Kidney epithelial cell (primary cell): ENCODE data around the gene TAB2. TPM values are rescaled to one million over a fixed set of nuclear protein-coding genes. Genes with fewer than 3 reads are reported as not detected.

Source experiments
- DNase-seq: peaks from one replicate; pipeline ENCODE4 v3.0.0-alpha.2; 2010; ENCODE audit warnings: low read depth
- H3K27me3 ChIP-seq: 2 replicates; pipeline ENCODE4 v1.6.0; 2011; ENCODE audit warnings: low read length; ENCODE audit not compliant: control insufficient read depth, insufficient read depth
- H3K36me3 ChIP-seq: 2 replicates; pipeline ENCODE4 v1.5.1; 2011; ENCODE audit warnings: low read length; ENCODE audit not compliant: control insufficient read depth, insufficient read depth
- H3K4me3 ChIP-seq: 2 replicates; pipeline ENCODE4 v1.5.1; 2011; ENCODE audit warnings: low read depth, mild to moderate bottlenecking, control low read depth, low read length
- total RNA-seq: library from RNA; depleted of rRNA; stranded (reverse); fragments of >200 nt; gene quantifications from 2 replicates; pipeline ENCODE4 v1.2.3, GENCODE V29; 2015
- TF ChIP-seq, protein P1 (sequence below): IDR thresholded peaks from 2 replicates; pipeline ENCODE4 v1.5.1; 2011; ENCODE audit warnings: mild to moderate bottlenecking, moderate library complexity, low read length, control low read depth, inconsistent platforms; ENCODE audit not compliant: insufficient read depth, poor library complexity, severe bottlenecking

Gene TAB2
- total RNA-seq, 1 donor from 2014 or later = 30.7 TPM

DNA sequence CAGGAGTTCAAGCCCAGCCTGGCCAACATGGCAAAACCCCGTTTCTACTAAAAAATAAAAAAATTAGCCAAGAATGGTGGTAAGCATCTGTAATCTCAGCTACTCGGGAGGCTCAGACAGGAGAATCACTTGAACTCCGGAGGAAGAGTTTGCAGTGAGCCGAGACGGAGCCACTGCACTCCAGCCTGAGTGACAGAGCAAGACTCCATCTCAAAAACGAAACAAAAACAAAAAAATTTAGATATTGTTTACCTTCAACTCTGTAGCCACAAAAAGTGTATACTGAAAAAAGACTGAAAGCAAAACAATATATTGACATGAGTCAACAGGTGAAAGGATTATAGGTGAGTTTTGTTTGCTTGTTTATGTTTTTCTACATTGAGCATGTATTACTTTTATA, 30.6 kb upstream of the TAB2 start:
- DNase-seq = no peak
- H3K27me3 ChIP-seq = no peaks in the 10 kb centered on the region
- no peak overlapping the region for H3K4me3 ChIP-seq
- TF ChIP-seq, protein P1, sequence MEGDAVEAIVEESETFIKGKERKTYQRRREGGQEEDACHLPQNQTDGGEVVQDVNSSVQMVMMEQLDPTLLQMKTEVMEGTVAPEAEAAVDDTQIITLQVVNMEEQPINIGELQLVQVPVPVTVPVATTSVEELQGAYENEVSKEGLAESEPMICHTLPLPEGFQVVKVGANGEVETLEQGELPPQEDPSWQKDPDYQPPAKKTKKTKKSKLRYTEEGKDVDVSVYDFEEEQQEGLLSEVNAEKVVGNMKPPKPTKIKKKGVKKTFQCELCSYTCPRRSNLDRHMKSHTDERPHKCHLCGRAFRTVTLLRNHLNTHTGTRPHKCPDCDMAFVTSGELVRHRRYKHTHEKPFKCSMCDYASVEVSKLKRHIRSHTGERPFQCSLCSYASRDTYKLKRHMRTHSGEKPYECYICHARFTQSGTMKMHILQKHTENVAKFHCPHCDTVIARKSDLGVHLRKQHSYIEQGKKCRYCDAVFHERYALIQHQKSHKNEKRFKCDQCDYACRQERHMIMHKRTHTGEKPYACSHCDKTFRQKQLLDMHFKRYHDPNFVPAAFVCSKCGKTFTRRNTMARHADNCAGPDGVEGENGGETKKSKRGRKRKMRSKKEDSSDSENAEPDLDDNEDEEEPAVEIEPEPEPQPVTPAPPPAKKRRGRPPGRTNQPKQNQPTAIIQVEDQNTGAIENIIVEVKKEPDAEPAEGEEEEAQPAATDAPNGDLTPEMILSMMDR = no peak
- H3K36me3 ChIP-seq = no peaks in the 10 kb centered on the region

DNA sequence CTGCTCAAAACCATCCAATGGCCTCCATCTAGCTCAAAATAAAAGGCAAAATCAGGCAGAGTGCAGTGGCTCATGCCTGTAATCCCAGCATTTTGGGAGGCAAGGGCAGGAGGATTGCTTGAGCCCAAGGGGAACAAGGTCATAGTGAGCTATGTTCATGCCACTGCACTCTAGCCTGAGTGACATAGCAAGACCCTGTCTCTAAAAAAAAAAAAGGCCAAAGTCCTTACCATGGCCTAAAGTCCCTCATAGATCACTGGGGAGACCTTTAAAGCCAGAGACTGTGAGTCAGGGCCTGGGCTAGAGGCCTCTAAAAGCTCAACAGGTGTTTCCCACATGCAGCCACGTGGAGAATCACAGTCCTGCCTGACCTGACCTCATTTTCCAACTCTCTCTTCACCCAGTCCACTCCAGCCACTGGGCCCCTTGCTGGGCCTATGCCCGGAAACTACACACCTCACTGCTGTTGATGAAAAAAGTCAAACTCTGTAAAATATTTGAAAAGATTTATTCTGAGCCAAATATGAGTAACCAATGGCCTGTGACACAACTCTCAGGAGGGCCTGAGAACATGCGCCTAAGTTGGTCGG, 28.2 kb upstream of the TAB2 start:
- Histone ChIP-seq H3K36me3 (no peaks in the 10 kb centered on the region), H3K27me3 (no peaks in the 10 kb centered on the region), H3K4me3 (no peak overlapping the region)
- no peak for DNase-seq
- TF ChIP-seq, protein P1 = no peak

DNA sequence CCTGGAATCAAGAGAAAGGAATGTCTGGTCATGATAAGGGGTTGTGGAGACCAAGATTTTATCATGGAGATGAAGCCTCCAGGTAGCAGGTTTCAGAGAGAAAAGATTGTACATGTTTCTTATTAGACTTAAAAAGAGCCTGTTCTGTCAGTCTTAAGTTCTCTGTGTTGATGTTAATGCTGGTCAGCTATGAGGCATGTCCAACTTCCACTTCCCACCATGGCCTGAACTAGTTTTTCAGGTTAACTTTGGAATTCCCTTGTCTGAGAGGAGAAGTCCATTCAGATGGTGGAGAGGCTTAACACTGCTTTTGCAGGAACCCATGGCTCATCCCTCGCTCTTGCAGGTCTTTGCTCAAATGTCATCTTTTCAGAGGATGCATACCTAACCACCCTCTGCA, 27.5 kb upstream of the TAB2 start:
- no peak for DNase-seq
- no peaks in the 10 kb centered on the region for H3K27me3 ChIP-seq
- TF ChIP-seq, protein P1 = no peak
- no peaks in the 10 kb centered on the region for H3K36me3 ChIP-seq
- H3K4me3 ChIP-seq = no peak overlapping the region

DNA sequence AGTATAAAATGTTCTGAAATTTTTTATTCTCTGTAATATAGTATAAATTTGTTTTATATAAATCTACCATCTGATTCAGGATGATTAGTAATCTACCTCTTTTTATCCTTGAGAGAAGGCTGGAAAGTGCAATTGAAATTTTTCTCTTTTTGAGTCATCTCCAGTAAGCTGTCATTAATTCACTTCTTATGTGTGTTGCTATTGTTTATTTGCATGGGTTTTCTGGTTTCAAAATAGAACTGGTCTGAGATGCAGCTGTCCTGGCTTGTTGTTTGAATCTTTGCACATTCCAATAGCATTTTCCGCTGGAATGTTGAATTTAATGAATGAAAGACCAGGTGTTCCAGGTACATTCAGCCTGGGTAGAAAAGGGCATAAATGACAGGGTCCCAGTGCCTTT, 24.3 kb upstream of the TAB2 start:
- H3K4me3 ChIP-seq = no peak overlapping the region
- H3K36me3 ChIP-seq = no peaks in the 10 kb centered on the region
- no peak for DNase-seq
- TF ChIP-seq, protein P1 = no peak
- H3K27me3 ChIP-seq = no peaks in the 10 kb centered on the region

DNA sequence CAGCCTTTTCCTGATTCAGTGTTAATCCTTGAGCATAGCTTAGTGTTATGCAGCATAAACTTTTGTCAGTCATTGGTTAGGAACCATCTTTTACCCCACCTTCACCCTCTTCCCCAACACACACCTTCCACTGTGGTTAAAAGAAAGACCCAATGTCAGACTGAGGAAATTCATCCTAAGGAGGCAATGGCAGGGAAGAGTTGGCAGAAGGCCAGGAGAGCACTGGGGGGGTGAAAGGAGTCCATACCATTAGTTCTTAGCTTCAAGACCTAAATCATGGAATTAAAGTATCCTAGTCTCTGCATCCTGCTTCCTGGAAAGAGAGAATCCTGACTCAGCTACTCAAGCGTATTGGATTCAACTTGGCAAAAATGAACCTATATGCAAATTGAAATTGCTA, 16.9 kb upstream of the TAB2 start:
- TF ChIP-seq, protein P1 = no peak
- H3K36me3 ChIP-seq = no peaks in the 10 kb centered on the region
- H3K27me3 ChIP-seq = no peaks in the 10 kb centered on the region
- H3K4me3 ChIP-seq = no peak overlapping the region
- no peak for DNase-seq

DNA sequence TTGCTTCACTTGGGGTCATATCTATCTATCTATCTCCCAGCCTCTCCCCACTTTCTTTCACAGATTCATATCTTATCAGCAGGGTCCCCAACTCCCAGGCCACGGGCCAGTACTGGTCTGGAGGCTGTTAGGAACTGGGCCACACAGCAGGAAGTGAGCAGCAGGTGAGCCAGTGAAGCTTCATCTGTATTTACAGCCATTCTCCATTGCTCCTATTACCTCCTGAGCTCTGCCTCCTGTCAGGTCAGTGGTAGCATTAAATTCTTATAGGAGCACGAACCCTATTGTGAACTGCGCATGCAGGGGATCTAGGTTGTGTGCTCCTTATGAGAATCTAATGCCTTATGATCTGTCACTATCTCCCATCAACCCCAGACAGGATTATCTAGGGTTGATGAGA, 14.8 kb upstream of the TAB2 start:
- Histone ChIP-seq H3K27me3 (no peaks in the 10 kb centered on the region), H3K36me3 (no peaks in the 10 kb centered on the region), H3K4me3 (no peak overlapping the region)
- TF ChIP-seq, protein P1 = no peak
- DNase-seq = no peak
